Hepatocyte (in vitro differentiated cells): ENCODE measurements around the gene CITED1. TPM values are rescaled to one million over a fixed set of nuclear protein-coding genes. Genes with fewer than 3 reads are reported as not detected.
"Not testable (repeated sequence)": the region's sequence is repeated elsewhere in the genome, so short reads cannot be mapped to it uniquely, and the experiment has no call there.

Experiments used
- DNase-seq: peaks from one replicate; pipeline ENCODE4 v3.0.0-alpha.2; 2016; ENCODE audit warnings: low spot score
- H2AFZ ChIP-seq: fragments of 200-600 bp; sonication (generic); 2 replicates; pipeline ENCODE4 v1.6.0; 2016; ENCODE audit warnings: antibody characterized with exemption, mild to moderate bottlenecking
- H3K27ac ChIP-seq: fragments of 200-600 bp; sonication (generic); 2 replicates; pipeline ENCODE4 v1.5.1; 2016; ENCODE audit warnings: mild to moderate bottlenecking
- H3K27me3 ChIP-seq: fragments of 200-600 bp; sonication (generic); 2 replicates; pipeline ENCODE4 v1.6.1; 2016
- H3K36me3 ChIP-seq: fragments of 200-600 bp; sonication (generic); replicated peaks from 2 replicates; pipeline ENCODE4 v1.5.1; 2016; ENCODE audit warnings: low read depth; ENCODE audit not compliant: insufficient read depth
- H3K4me1 ChIP-seq: fragments of 200-600 bp; sonication (generic); 2 replicates; pipeline ENCODE4 v1.5.1; 2016; ENCODE audit warnings: mild to moderate bottlenecking, moderate library complexity; ENCODE audit not compliant: insufficient read depth
- H3K4me2 ChIP-seq: fragments of 200-600 bp; sonication (generic); 2 replicates; pipeline ENCODE4 v1.6.0; 2016
- H3K4me3 ChIP-seq: fragments of 200-600 bp; sonication (generic); 2 replicates; pipeline ENCODE4 v1.5.1; 2016; ENCODE audit warnings: mild to moderate bottlenecking
- H3K79me2 ChIP-seq: fragments of 200-600 bp; sonication (generic); 2 replicates; pipeline ENCODE4 v1.6.0; 2017; ENCODE audit warnings: mild to moderate bottlenecking
- H3K9me2 ChIP-seq: fragments of 200-600 bp; sonication (generic); replicated peaks from 2 replicates; pipeline ENCODE4 v1.6.0; 2017; ENCODE audit warnings: mild to moderate bottlenecking; ENCODE audit not compliant: insufficient read depth
- H3K9me3 ChIP-seq: fragments of 200-600 bp; sonication (generic); 2 replicates; pipeline ENCODE4 v1.5.1; 2016; ENCODE audit warnings: low read depth, mild to moderate bottlenecking
- H4K20me1 ChIP-seq: fragments of 200-600 bp; sonication (generic); 2 replicates; pipeline ENCODE4 v1.6.0; 2016; ENCODE audit warnings: mild to moderate bottlenecking; ENCODE audit not compliant: insufficient read depth, poor library complexity, severe bottlenecking
- EZH2 ChIP-seq: fragments of 200-600 bp; sonication (generic); IDR thresholded peaks from 2 replicates; pipeline ENCODE4 v1.6.1; 2016; ENCODE audit warnings: antibody characterized with exemption, mild to moderate bottlenecking, borderline replicate concordance
- EZH2phosphoT487 ChIP-seq: fragments of 200-600 bp; sonication (generic); IDR thresholded peaks from one replicate; pipeline ENCODE4 v1.6.1; 2018; ENCODE audit warnings: antibody characterized with exemption, mild to moderate bottlenecking, low read depth, moderate library complexity; ENCODE audit not compliant: unreplicated experiment, severe bottlenecking
- WGBS: methylation state at CpG from one replicate; pipeline ENCODE4 v1.1.6; 2016; ENCODE audit warnings: low lambda C conversion rate; ENCODE audit errors: missing lambda C conversion rate; 5-methylcytosine and 5-hydroxymethylcytosine counted together
- polyA plus RNA-seq: library from polyadenylated mRNA; unstranded; fragments of >200 nt; fragmentation: Nextera tagmentation; extraction: Ambion mirVana; gene quantifications from 2 replicates; pipeline ENCODE4 v1.2.1, GENCODE V29; 2016
- total RNA-seq: library from RNA; depleted of rRNA; stranded (reverse); fragments of >200 nt; gene quantifications from 2 replicates; pipeline ENCODE4 v1.2.3, GENCODE V29; 2014
- TF ChIP-seq, protein P1 (sequence below): fragments of 200-600 bp; sonication (generic); IDR thresholded peaks from 2 replicates; pipeline ENCODE4 v1.5.1; 2016; ENCODE audit warnings: antibody characterized with exemption, mild to moderate bottlenecking; ENCODE audit not compliant: poor library complexity

CITED1 gene
- total and polyA plus RNA-seq, 2 experiments from 2014 or later, result 2.9 TPM; not detected in 1

DNA sequence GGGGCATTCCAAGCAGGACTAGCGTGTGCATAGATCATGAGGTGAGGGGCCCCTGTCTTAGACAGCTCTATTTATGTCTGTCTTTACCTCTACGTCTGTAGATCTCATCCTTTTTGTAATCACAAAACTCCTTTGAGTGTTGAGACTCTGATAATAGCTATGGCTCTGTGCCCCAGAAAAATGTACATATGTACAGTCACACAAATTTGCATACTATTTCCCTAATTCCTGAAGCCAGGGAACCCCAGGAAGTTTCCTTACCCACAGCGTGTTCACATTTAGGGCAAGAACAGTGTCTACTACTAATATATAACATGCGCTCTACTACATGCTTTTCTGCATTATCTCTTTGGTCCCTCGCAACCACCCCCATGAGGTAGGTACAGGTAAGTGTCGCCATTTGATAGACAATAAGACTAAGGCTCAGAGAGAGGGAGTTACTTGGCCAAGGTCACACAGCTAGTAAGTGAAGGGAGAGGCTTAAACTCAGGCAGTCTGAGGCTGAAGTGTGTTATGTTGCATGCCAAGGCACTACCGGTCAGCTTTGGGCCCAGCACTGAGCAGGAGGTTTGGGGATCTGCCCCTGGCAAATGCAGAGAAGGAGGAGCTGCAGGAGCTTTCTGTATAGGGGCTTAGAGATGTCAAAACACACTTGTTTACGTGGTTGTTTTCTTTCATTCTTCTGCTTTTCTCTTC lies 21.0 kb upstream of the CITED1 start:
- Histone ChIP-seq H3K4me1 (no peaks in the 10 kb centered on the region), H3K9me3 (no peaks in the 10 kb centered on the region), H3K9me2 (no peaks in the 10 kb centered on the region), H3K27ac (no peak overlapping the region), H3K79me2 (no peaks in the 10 kb centered on the region), H3K36me3 (no peaks in the 10 kb centered on the region), H4K20me1 (no peaks in the 10 kb centered on the region), H2AFZ (no peak overlapping the region), H3K4me3 (no peak overlapping the region), H3K4me2 (no peak overlapping the region), H3K27me3 (no peaks in the 10 kb centered on the region)
- no peak for DNase-seq
- 79% methylated on average over 8 of the region's 8 CpGs for WGBS
- TF ChIP-seq EZH2phosphoT487 (no peak), EZH2 (no peak)
- TF ChIP-seq, protein P1, sequence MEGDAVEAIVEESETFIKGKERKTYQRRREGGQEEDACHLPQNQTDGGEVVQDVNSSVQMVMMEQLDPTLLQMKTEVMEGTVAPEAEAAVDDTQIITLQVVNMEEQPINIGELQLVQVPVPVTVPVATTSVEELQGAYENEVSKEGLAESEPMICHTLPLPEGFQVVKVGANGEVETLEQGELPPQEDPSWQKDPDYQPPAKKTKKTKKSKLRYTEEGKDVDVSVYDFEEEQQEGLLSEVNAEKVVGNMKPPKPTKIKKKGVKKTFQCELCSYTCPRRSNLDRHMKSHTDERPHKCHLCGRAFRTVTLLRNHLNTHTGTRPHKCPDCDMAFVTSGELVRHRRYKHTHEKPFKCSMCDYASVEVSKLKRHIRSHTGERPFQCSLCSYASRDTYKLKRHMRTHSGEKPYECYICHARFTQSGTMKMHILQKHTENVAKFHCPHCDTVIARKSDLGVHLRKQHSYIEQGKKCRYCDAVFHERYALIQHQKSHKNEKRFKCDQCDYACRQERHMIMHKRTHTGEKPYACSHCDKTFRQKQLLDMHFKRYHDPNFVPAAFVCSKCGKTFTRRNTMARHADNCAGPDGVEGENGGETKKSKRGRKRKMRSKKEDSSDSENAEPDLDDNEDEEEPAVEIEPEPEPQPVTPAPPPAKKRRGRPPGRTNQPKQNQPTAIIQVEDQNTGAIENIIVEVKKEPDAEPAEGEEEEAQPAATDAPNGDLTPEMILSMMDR, result no peak

DNA sequence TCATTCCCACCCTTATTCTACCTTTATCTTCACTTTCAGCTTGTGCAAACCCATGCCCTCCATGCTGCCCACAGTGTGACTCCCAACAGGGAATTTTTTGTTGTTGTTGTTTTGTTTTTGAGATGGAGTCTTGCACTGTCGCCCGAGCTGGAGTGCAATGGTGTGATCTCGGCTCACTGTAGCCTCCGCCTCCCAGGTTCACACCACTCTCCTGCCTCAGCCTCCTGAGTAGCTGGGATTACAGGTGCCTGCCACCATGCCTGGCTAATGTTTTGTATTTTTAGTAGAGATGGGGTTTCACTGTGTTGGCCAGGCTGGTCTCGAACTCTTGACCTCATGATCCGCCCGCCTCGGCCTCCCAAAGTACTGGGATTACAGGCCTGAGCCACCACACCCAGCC lies 13.9 kb upstream of the CITED1 start:
- H2AFZ ChIP-seq, H3K9me3 ChIP-seq, H3K27ac ChIP-seq, H3K36me3 ChIP-seq, H3K9me2 ChIP-seq, H3K27me3 ChIP-seq, H3K79me2 ChIP-seq, DNase-seq, H3K4me3 ChIP-seq, H4K20me1 ChIP-seq, H3K4me2 ChIP-seq, H3K4me1 ChIP-seq: not testable (repeated sequence)
- 91% methylated on average over 8 of the region's 8 CpGs for WGBS

DNA sequence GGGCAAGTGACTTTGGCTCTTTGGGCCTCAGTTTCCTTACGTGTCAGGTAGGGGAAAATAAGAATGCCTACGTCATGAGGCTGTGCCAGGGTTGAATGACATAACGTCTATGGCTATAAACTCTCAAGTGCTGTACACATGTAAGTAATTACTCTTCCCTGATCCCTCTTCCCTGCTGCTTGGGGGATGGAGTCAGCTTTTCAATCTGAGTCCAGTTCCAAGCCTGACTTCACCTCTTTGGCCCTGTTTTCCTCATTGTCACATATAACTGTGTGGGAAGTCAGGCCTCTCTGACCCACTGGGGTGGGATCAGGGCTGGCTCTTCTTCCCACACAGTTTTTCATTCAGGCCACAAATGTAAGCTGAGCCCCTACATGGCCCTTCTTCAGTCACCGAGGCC lies 11.4 kb upstream of the CITED1 start:
- no peaks in the 10 kb centered on the region for H3K79me2 ChIP-seq
- H2AFZ ChIP-seq, result no peak overlapping the region
- WGBS, result 69% methylated on average over 4 of the region's 4 CpGs
- H3K36me3 ChIP-seq, result no peaks in the 10 kb centered on the region
- H3K4me1 ChIP-seq, result no peaks in the 10 kb centered on the region
- H3K9me3 ChIP-seq, result no peaks in the 10 kb centered on the region
- H3K27me3 ChIP-seq, result no peaks in the 10 kb centered on the region
- no peaks in the 10 kb centered on the region for H4K20me1 ChIP-seq
- H3K4me3 ChIP-seq, result no peak overlapping the region
- no peak for DNase-seq
- H3K9me2 ChIP-seq, result no peaks in the 10 kb centered on the region
- H3K4me2 ChIP-seq, result no peak overlapping the region
- TF ChIP-seq EZH2phosphoT487 (no peak), EZH2 (no peak)
- TF ChIP-seq, protein P1, result no peak
- no peak overlapping the region for H3K27ac ChIP-seq

DNA sequence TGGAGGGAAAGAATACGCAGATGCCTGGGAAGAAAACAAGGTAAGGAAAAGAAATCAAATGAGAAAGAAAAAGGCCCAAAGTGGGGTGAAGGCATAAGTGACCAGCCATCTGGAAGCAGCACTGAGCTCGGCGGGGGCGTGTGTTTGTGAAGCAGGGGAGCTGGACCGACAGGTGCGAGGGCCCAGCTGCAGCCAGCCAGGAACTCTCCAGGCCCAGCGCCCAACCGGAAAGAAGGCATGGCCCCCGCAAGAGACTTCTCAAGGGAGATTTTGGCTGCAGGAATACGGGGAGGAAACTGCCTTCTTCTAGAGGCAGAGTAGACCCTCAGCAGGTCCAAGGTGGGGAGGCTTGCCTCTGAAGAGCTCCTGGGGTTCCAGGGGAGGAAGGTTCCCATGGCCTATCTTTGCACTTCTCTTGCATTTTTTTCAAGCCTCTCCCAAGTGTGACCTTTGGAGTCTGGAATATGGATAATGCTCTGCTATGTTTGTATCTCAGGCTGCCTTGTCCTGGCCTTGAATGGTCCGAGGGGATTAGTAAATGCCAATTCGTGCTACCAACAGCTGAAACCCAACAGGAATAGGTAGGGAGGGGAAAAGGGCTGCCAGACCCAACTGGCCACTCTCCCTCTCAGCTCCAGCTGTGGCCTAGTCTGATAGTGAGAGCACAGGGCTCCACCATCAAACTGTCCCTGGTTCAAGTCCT lies 10.8 kb upstream of the CITED1 start:
- TF ChIP-seq, protein P1, result no peak
- no peak for TF ChIP-seq EZH2
- no peak for TF ChIP-seq EZH2phosphoT487
- Histone ChIP-seq H3K4me2 (no peak overlapping the region), H4K20me1 (no peaks in the 10 kb centered on the region), H3K4me3 (no peak overlapping the region), H3K27ac (no peak overlapping the region), H3K9me3 (no peaks in the 10 kb centered on the region), H3K4me1 (no peaks in the 10 kb centered on the region), H3K9me2 (no peaks in the 10 kb centered on the region), H3K36me3 (no peaks in the 10 kb centered on the region), H2AFZ (no peak overlapping the region), H3K27me3 (no peaks in the 10 kb centered on the region), H3K79me2 (no peaks in the 10 kb centered on the region)
- 50% methylated on average over 11 of the region's 12 CpGs for WGBS
- DNase-seq, result no peak
